Measurements from ENCODE around the gene OIT3. TPM values are rescaled to one million over a fixed set of nuclear protein-coding genes. Genes with fewer than 3 reads are reported as not detected.

Gene OIT3
- total and polyA plus RNA-seq, 2 of the 4 experiments (the other 2 are of a cell fraction): not detected

DNA sequence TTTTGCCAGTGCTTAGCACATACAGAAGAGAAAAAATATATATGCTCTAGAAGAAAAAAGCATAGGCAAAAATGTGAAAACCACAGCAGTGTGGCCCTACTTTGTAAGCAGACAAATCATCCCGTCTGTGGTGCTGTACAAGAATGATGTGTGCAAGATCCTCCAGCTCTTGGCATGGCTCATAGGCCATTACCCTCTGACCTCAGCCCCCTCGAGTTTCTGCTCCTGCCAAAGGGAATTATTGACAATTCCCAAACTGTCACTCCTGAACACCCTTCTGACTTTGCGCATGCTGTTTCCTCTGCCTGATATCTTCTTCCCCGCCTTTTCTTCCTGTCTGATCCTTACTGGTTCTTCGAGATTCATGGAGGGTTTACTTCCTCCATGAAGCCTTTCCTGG lies 33.9 kb downstream of the OIT3 start:
- H2BK15ac ChIP-seq (ENCODE audit: low read depth, low read length): no peak overlapping the region
- no peaks in the 10 kb centered on the region for H4K20me1 ChIP-seq (ENCODE audit: insufficient read depth, low read length)
- dilution Hi-C loops (cut with HindIII; ENCODE audit: low sequenced_read_pairs, unreplicated experiment) (no loop called here), intact Hi-C loops (cut with micrococcal nuclease) (no loop called here), in situ Hi-C loops (cut with MboI; ENCODE audit: low sequenced_read_pairs) (no loop called here)
- H3K4me3 ChIP-seq (ENCODE audit: insufficient read depth, low read depth, low read length): no peak overlapping the region
- H3K27me3 ChIP-seq (ENCODE audit: control insufficient read depth, insufficient read depth, low read length): peaks cover 14% of the 10 kb centered on the region
- no peak overlapping the region for H2BK20ac ChIP-seq (ENCODE audit: low read depth, low read length)
- no peak overlapping the region for H4K8ac ChIP-seq (ENCODE audit: low read depth in 2 of 2, low read length in 2 of 2)
- H2BK5ac ChIP-seq (ENCODE audit: low read depth, low read length, poor library complexity, severe bottlenecking): no peak overlapping the region
- TF ChIP-seq ELK1 (IDR thresholded peaks at IDR 0.05; ENCODE audit: borderline replicate concordance, low read depth, low read length) (no peak), MXI1 (IDR thresholded peaks at IDR 0.05; ENCODE audit: borderline replicate concordance, low read depth, low read length) (no peak), CEBPB (IDR thresholded peaks at IDR 0.05; ENCODE audit: low read depth, low read length) (no peak), USF2 (IDR thresholded peaks at IDR 0.05; ENCODE audit: low read depth, low read length) (no peak), MAFK (IDR thresholded peaks at IDR 0.05; ENCODE audit: low read depth, low read length) (no peak)
- no peak overlapping the region for H3K18ac ChIP-seq (ENCODE audit: low read depth, low read length)
- ChIA-PET CTCF (no interaction called here), POLR2A (ENCODE audit: unreplicated experiment) (no interaction called here)
- H3K56ac ChIP-seq (ENCODE audit: extremely low read depth, insufficient read depth, low read length): no peak overlapping the region
- H3K23ac ChIP-seq (ENCODE audit: low read depth, low read length): no peak overlapping the region
- no peak overlapping the region for H4K5ac ChIP-seq (ENCODE audit: low read depth, low read length)
- no peak overlapping the region for H3K27ac ChIP-seq (ENCODE audit: insufficient read depth, low read length)
- H4K91ac ChIP-seq (ENCODE audit: insufficient read depth, low read depth, low read length): no peak overlapping the region
- no peaks in the 10 kb centered on the region for H3K9me3 ChIP-seq (ENCODE audit: control insufficient read depth, insufficient read depth, low read length)
- H2AK9ac ChIP-seq (replicated peaks; ENCODE audit: low read depth, low read length, poor library complexity): no peak overlapping the region
- no peaks in the 10 kb centered on the region for H3K9me1 ChIP-seq (ENCODE audit: insufficient read depth, low read length)
- H3K4me1 ChIP-seq (ENCODE audit: control insufficient read depth, insufficient read depth, low read length): no peaks in the 10 kb centered on the region
- DNase-seq: no peak
- H3K79me1 ChIP-seq (ENCODE audit: low read depth in 1 of 2, low read length in 2 of 2): no peaks in the 10 kb centered on the region
- WGBS, 2 experiments (ENCODE audit: extremely low coverage in 2 of 2, insufficient read length in 1 of 2): 0% methylated on average over 1 of the region's 5 CpGs; no CpG with 5 or more reads in 1 of the 2 experiments
- H3K4ac ChIP-seq (ENCODE audit: low read depth, low read length): no peak overlapping the region
- H2AK5ac ChIP-seq (ENCODE audit: low read depth, low read length): no peak overlapping the region
- H3K14ac ChIP-seq (replicated peaks; ENCODE audit: low read depth, low read length): no peak overlapping the region
- H2BK120ac ChIP-seq (ENCODE audit: low read depth, low read length): no peak overlapping the region
- no peak for ATAC-seq (ENCODE audit: low read depth)
- H3K4me2 ChIP-seq (ENCODE audit: low read depth, low read length): no peak overlapping the region
- no TSS peak for BruUV-seq (replicated peaks)
- H2AFZ ChIP-seq (replicated peaks; ENCODE audit: low read length, poor library complexity): no peak overlapping the region
- no peaks in the 10 kb centered on the region for H3K36me3 ChIP-seq (ENCODE audit: control insufficient read depth, insufficient read depth, low read length)
- H3K9ac ChIP-seq (ENCODE audit: low read depth, low read length): no peak overlapping the region
